Right lobe of liver (tissue), 4 donors: ENCODE measurements around the gene LDLR.

ENCODE experiments used
- CTCF ChIP-seq, 4 donors: fragments of 200-600 bp in 3 of 4; fragments of 450-650 bp in 1 of 4; IDR thresholded peaks; one replicate each; pipeline versions ENCODE4 v1.5.1 to v1.8.0; 2016 to 2022; ENCODE audit warnings: antibody characterized with exemption in 4 of 4, mild to moderate bottlenecking in 2 of 4
- POLR2A ChIP-seq: fragments of 450-650 bp; IDR thresholded peaks from one replicate; pipeline ENCODE4 v1.6.1; 2017; ENCODE audit warnings: antibody characterized with exemption, mild to moderate bottlenecking
- donor health status: DM: no; HTN: no; CAD: no.
- donor health status: DM: no; HTN: no; CAD: no.
- donor health status: DM: no; HTN: yes; CAD: no.

DNA sequence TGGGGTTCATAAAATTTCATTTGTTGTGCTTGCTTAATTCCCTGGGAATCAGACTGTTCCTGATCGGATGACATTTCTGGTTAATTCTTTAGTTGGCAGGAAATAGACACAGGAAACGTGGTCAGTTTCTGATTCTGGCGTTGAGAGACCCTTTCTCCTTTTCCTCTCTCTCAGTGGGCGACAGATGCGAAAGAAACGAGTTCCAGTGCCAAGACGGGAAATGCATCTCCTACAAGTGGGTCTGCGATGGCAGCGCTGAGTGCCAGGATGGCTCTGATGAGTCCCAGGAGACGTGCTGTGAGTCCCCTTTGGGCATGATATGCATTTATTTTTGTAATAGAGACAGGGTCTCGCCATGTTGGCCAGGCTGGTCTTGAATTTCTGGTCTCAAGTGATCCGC, 10.8 kb downstream of the LDLR start:
- no peak for TF ChIP-seq CTCF (IDR thresholded peaks at IDR 0.05)
- no peak for TF ChIP-seq POLR2A
